Ishikawa (cell line): ENCODE results near the gene CYP2U1.

Experiments used
- CEBPB ChIP-seq: IDR thresholded peaks from 2 replicates; pipeline ENCODE4 v1.6.1; 2012
- CREB1 ChIP-seq: IDR thresholded peaks from 2 replicates; pipeline ENCODE4 v1.6.1; 2012; ENCODE audit warnings: low read depth
- EGR1 ChIP-seq: IDR thresholded peaks from 2 replicates; pipeline ENCODE4 v1.6.1; 2012
- EP300 ChIP-seq: IDR thresholded peaks from 2 replicates; pipeline ENCODE4 v1.6.1; 2012; ENCODE audit warnings: borderline replicate concordance
- FOXM1 ChIP-seq: IDR thresholded peaks from 2 replicates; pipeline ENCODE4 v1.6.1; 2012; ENCODE audit warnings: low read depth, borderline replicate concordance
- NFIC ChIP-seq: IDR thresholded peaks from 2 replicates; pipeline ENCODE4 v1.6.1; 2012
- RAD21 ChIP-seq: IDR thresholded peaks from 2 replicates; pipeline ENCODE4 v1.6.1; 2012; ENCODE audit warnings: low read depth
- TAF1 ChIP-seq: IDR thresholded peaks from 2 replicates; pipeline ENCODE4 v1.6.1; 2012; ENCODE audit warnings: low read depth, mild to moderate bottlenecking
- TCF12 ChIP-seq: IDR thresholded peaks from 2 replicates; pipeline ENCODE4 v1.6.1; 2012; ENCODE audit warnings: low read depth
- TEAD4 ChIP-seq: IDR thresholded peaks from 2 replicates; pipeline ENCODE4 v1.6.1; 2012
- YY1 ChIP-seq: IDR thresholded peaks from 2 replicates; pipeline ENCODE4 v1.6.1; 2012; ENCODE audit warnings: low read depth
- ZBTB7A ChIP-seq: IDR thresholded peaks from 2 replicates; pipeline ENCODE4 v1.6.1; 2012; ENCODE audit warnings: low read depth
- TF ChIP-seq, protein P1 (sequence below): IDR thresholded peaks from 2 replicates; pipeline ENCODE4 v1.6.1; 2012
- TF ChIP-seq, protein P2 (sequence below): IDR thresholded peaks from 2 replicates; pipeline ENCODE4 v1.6.1; 2012
- TF ChIP-seq, protein P3 (sequence below): IDR thresholded peaks from 2 replicates; pipeline ENCODE4 v1.6.1; 2012; ENCODE audit warnings: low read depth, mild to moderate bottlenecking

The CYP2U1 gene

DNA sequence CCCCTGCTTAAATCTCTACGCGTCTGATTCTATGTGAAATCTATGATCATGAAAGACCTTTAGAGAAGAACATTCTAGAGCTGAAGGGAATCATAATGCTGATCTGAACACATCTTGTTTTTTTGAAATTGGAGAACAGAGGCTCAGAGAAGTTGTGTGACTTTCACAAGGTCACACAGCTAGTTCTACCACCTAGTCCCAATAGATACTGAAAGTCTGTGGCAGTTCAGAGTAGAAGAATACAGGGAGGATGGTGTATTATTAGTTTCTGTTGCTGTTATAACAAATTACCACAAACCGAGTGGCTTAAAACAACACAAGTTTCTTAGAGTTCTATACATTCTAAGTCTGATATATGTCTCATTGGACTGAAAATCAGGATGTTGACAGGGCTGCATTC, 14.5 kb downstream of the CYP2U1 start:
- TF ChIP-seq RAD21 (no peak), CREB1 (no peak), EGR1 (no peak), TAF1 (no peak), TEAD4 (no peak), TCF12 (no peak), EP300 (no peak), ZBTB7A (no peak), NFIC (no peak)
- TF ChIP-seq, protein P1, sequence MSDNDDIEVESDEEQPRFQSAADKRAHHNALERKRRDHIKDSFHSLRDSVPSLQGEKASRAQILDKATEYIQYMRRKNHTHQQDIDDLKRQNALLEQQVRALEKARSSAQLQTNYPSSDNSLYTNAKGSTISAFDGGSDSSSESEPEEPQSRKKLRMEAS: no peak
- TF ChIP-seq, protein P2, sequence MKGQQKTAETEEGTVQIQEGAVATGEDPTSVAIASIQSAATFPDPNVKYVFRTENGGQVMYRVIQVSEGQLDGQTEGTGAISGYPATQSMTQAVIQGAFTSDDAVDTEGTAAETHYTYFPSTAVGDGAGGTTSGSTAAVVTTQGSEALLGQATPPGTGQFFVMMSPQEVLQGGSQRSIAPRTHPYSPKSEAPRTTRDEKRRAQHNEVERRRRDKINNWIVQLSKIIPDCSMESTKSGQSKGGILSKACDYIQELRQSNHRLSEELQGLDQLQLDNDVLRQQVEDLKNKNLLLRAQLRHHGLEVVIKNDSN: no peak
- TF ChIP-seq, protein P3, sequence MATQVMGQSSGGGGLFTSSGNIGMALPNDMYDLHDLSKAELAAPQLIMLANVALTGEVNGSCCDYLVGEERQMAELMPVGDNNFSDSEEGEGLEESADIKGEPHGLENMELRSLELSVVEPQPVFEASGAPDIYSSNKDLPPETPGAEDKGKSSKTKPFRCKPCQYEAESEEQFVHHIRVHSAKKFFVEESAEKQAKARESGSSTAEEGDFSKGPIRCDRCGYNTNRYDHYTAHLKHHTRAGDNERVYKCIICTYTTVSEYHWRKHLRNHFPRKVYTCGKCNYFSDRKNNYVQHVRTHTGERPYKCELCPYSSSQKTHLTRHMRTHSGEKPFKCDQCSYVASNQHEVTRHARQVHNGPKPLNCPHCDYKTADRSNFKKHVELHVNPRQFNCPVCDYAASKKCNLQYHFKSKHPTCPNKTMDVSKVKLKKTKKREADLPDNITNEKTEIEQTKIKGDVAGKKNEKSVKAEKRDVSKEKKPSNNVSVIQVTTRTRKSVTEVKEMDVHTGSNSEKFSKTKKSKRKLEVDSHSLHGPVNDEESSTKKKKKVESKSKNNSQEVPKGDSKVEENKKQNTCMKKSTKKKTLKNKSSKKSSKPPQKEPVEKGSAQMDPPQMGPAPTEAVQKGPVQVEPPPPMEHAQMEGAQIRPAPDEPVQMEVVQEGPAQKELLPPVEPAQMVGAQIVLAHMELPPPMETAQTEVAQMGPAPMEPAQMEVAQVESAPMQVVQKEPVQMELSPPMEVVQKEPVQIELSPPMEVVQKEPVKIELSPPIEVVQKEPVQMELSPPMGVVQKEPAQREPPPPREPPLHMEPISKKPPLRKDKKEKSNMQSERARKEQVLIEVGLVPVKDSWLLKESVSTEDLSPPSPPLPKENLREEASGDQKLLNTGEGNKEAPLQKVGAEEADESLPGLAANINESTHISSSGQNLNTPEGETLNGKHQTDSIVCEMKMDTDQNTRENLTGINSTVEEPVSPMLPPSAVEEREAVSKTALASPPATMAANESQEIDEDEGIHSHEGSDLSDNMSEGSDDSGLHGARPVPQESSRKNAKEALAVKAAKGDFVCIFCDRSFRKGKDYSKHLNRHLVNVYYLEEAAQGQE: no peak

DNA sequence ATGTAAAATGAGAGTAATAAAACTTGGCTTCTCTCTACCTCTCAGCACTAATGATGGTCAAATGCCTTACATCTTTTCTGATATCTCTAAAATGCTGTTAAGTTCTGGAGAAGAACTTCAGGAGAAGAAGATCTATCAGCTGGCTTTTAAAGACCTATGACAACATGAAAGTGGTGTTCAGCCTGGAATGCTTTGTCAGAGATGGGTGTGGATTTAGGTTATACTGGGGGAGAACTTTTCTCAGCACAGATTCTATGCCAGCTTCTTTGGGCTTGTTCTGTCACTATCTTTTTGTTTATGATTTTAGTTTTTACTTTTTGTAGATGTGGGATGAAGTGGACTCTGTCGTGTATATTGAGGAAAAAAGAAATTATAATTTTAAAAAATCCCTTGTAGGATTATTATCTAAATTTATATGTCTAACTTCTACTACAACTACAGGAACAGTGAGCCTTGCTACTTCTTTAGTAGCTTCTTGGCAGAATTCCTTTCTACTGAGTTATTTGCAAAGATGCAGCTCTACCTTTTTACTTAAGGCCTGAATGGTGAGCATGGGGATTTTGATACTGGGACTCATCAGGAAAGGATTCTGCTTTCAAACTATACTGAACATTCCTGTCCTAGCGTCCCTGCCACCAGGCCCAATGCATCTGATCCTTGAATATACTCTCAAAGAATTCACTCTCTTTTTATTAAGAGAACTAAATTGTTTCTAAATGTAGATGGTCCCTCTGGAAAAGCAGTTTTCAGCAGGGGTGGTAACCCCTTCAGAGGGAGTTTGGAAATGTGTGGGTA, 19.6 kb downstream of the CYP2U1 start:
- TF ChIP-seq, protein P2: no peak
- TF ChIP-seq EP300: no peak
- TF ChIP-seq NFIC: no peak
- TF ChIP-seq EGR1: no peak
- TF ChIP-seq, protein P1: no peak
- no peak for TF ChIP-seq TEAD4
- no peak for TF ChIP-seq RAD21
- TF ChIP-seq CREB1: no peak
- no peak for TF ChIP-seq ZBTB7A
- no peak for TF ChIP-seq CEBPB
- TF ChIP-seq YY1: no peak
- TF ChIP-seq TAF1: no peak
- TF ChIP-seq TCF12: no peak
- TF ChIP-seq FOXM1: no peak
- TF ChIP-seq, protein P3: no peak

DNA sequence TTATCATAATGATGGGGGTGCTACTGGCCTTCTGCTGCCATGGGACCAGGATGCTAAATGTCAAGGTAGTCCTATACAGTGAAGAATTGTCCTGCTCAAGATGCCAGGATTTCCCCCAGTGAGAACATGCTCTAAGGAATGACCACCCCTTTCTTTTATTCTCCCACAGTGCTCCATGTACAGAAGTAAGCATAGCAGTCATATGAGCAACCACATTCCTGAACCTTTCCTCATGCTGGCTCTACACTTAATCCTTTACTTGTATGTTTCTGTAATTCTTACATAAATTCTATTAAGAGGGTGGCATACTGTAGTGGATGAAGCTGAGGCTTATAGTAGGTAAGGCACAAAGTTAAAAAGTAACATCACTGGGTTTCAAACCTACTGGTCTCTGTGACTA, 20.2 kb downstream of the CYP2U1 start:
- TF ChIP-seq EGR1 (no peak), TCF12 (no peak), RAD21 (no peak), ZBTB7A (no peak), EP300 (no peak), NFIC (no peak)
- TF ChIP-seq, protein P2: no peak

DNA sequence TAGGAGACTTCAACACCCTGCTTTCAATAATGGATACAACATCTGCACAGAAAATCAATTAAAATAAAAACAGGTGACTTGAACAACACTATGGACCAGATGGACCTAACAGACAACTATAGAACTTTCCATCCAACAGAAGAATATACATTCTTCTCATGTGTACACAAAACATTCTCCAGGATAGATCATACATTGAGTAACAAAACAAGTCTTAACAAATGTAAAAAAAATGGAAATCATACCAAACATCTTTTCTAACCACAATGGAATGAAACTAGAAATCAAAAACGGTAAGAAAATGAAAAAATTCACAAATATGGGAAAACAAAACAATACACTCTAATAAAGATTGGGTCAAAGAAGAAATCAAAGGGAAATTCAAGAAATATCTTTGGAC, 24.7 kb downstream of the CYP2U1 start:
- TF ChIP-seq, protein P2: no peak
- TF ChIP-seq YY1 (no peak), EP300 (no peak), EGR1 (no peak), RAD21 (no peak), NFIC (no peak), ZBTB7A (no peak), TCF12 (no peak), CEBPB (no peak), FOXM1 (no peak)
- TF ChIP-seq, protein P3: no peak
